A549 (cell line): Measurements from ENCODE around the gene ITCH. TPM values are rescaled to one million over a fixed set of nuclear protein-coding genes. Genes with fewer than 3 reads are reported as not detected.

Experiments used
- ATAC-seq, 2 experiments: fragments of 200-7000 bp in 1 of 2; fragments of >200 bp in 1 of 2; cut with Nextera tagmentation in 1 of 2; cut with Tn5 transposase in 1 of 2; 3 replicates each; pipeline versions ENCODE4 v1.8.0 to v1.9.1; 2018 to 2020; ENCODE audit warnings: mild to moderate bottlenecking in 1 of 2, moderate library complexity in 1 of 2
- CTCF ChIA-PET: fragments of 300-600 bp; sonication (Branson Sonifier 250); formaldehyde crosslinking; extraction: SDS; loops from one replicate; lab custom pipeline; 2021; ENCODE audit warnings: antibody characterized with exemption, inconsistent platforms; lab: Yijun Ruan, JAX
- POLR2A ChIA-PET: fragments of 350-600 bp; formaldehyde crosslinking; extraction: SDS; loops from one replicate; lab custom pipeline; 2021; ENCODE audit warnings: antibody characterized with exemption, inconsistent platforms; lab: Yijun Ruan, JAX
- DNase-seq, 2 experiments: peaks; one replicate each; pipeline versions ENCODE4 v3.0.0 to v3.0.0-alpha.2; 2011 to 2016; ENCODE audit warnings: low read depth in 1 of 2, low spot score in 1 of 2
- FAIRE-seq: peaks from 2 replicates; lab custom pipeline; 2011; peaks lifted over from hg19 to GRCh38; lab: Jason Lieb, UNC
- H3K27ac ChIP-seq, 2 experiments: fragments of >200 bp; sonication (Bioruptor Twin); formaldehyde crosslinking; 3 replicates each; pipeline ENCODE4 v1.5.1; 2016 to 2017
- H3K4me1 ChIP-seq: fragments of >200 bp; sonication (Bioruptor Twin); formaldehyde crosslinking; 3 replicates; pipeline ENCODE4 v1.6.1; 2016
- H3K4me2 ChIP-seq: fragments of >200 bp; sonication (Bioruptor Twin); formaldehyde crosslinking; 3 replicates; pipeline ENCODE4 v1.6.1; 2016
- H3K4me3 ChIP-seq: fragments of >200 bp; sonication (Bioruptor Twin); formaldehyde crosslinking; 3 replicates; pipeline ENCODE4 v1.5.1; 2016
- H3K9me3 ChIP-seq: fragments of >200 bp; sonication (Bioruptor Twin); formaldehyde crosslinking; 3 replicates; pipeline ENCODE4 v1.6.1; 2016
- CBX8 ChIP-seq: fragments of 200-600 bp; sonication (generic); IDR thresholded peaks from 2 replicates; pipeline ENCODE4 v1.6.1; 2016
- EHF ChIP-seq: fragments of 250-450 bp; sonication (Bioruptor Pico); IDR thresholded peaks from 2 replicates; pipeline ENCODE4 v1.5.0; 2020; ENCODE audit warnings: mild to moderate bottlenecking
- EHMT2 ChIP-seq: fragments of 200-600 bp; sonication (generic); IDR thresholded peaks from 2 replicates; pipeline ENCODE4 v1.6.1; 2016; ENCODE audit warnings: antibody characterized with exemption, low read depth, mild to moderate bottlenecking, moderate library complexity
- ESRRA ChIP-seq: fragments of 150-350 bp; IDR thresholded peaks from 2 replicates; pipeline ENCODE4 v1.6.1; 2014; ENCODE audit warnings: mild to moderate bottlenecking, low read length, borderline replicate concordance
- FOSB ChIP-seq: fragments of 250-450 bp; sonication (Bioruptor Pico); IDR thresholded peaks from 2 replicates; pipeline ENCODE4 v1.5.0; 2020; ENCODE audit warnings: mild to moderate bottlenecking, moderate library complexity
- FOSL2 ChIP-seq, 2 experiments: fragments of 450-650 bp in 1 of 2; fragments of >200 bp in 1 of 2; sonication (Bioruptor Twin) in 1 of 2; formaldehyde crosslinking; IDR thresholded peaks; 2 replicates each; pipeline versions ENCODE4 v1.5.0 to v1.6.1; 2016 to 2020; ENCODE audit warnings: mild to moderate bottlenecking in 1 of 2, moderate library complexity in 1 of 2
- FOXS1 ChIP-seq: fragments of 250-450 bp; sonication (Bioruptor Pico); IDR thresholded peaks from 2 replicates; pipeline ENCODE4 v1.5.0; 2020; ENCODE audit warnings: mild to moderate bottlenecking, moderate library complexity
- HES2 ChIP-seq: fragments of >200 bp; sonication (Bioruptor Twin); formaldehyde crosslinking; IDR thresholded peaks from 2 replicates; pipeline ENCODE4 v1.6.1; 2016
- HOXA7 ChIP-seq: fragments of 250-450 bp; sonication (Bioruptor Pico); IDR thresholded peaks from 2 replicates; pipeline ENCODE4 v1.5.0; 2020; ENCODE audit warnings: mild to moderate bottlenecking, moderate library complexity
- HOXB5 ChIP-seq: fragments of 250-450 bp; sonication (Bioruptor Pico); IDR thresholded peaks from 2 replicates; pipeline ENCODE4 v1.5.0; 2020; ENCODE audit warnings: mild to moderate bottlenecking, moderate library complexity
- MAZ ChIP-seq: fragments of 150-350 bp; IDR thresholded peaks from 2 replicates; pipeline ENCODE4 v1.6.1; 2014; ENCODE audit warnings: antibody characterized with exemption, low read depth, low read length, borderline replicate concordance
- MYC ChIP-seq: IDR thresholded peaks from 2 replicates; pipeline ENCODE4 v1.6.1; 2012; ENCODE audit warnings: mild to moderate bottlenecking, inconsistent platforms, low read length, improper control_type of control experiment, borderline replicate concordance
- POLR2A ChIP-seq: IDR thresholded peaks from 2 replicates; pipeline ENCODE4 v1.6.1; 2012; ENCODE audit warnings: mild to moderate bottlenecking, low read length
- RARB ChIP-seq: fragments of 250-450 bp; sonication (Bioruptor Pico); IDR thresholded peaks from 2 replicates; pipeline ENCODE4 v1.8.0; 2021; ENCODE audit warnings: mild to moderate bottlenecking, moderate library complexity
- RFX5 ChIP-seq: fragments of 450-650 bp; IDR thresholded peaks from 2 replicates; pipeline ENCODE4 v1.7.1; 2014; ENCODE audit warnings: antibody characterized with exemption, mild to moderate bottlenecking, moderate library complexity
- RNF2 ChIP-seq: fragments of 200-600 bp; sonication (generic); IDR thresholded peaks from 2 replicates; pipeline ENCODE4 v1.6.1; 2016; ENCODE audit warnings: low read depth, mild to moderate bottlenecking, antibody characterized with exemption, moderate library complexity, borderline replicate concordance
- SREBF2 ChIP-seq: fragments of 450-650 bp; IDR thresholded peaks from 2 replicates; pipeline ENCODE4 v1.6.1; 2014; ENCODE audit warnings: mild to moderate bottlenecking, moderate library complexity
- USF2 ChIP-seq: fragments of 450-650 bp; IDR thresholded peaks from 2 replicates; pipeline ENCODE4 v1.6.1; 2014; ENCODE audit warnings: antibody characterized with exemption
- ZC3H11A ChIP-seq: fragments of 450-650 bp; IDR thresholded peaks from 2 replicates; pipeline ENCODE4 v1.6.1; 2014; ENCODE audit warnings: antibody characterized with exemption, mild to moderate bottlenecking
- ZFP36 ChIP-seq: fragments of 450-650 bp; IDR thresholded peaks from 2 replicates; pipeline ENCODE4 v1.6.1; 2014; ENCODE audit warnings: borderline replicate concordance; ENCODE audit not compliant: partially characterized antibody
- ZSCAN20 ChIP-seq: fragments of 250-450 bp; sonication (Bioruptor Pico); IDR thresholded peaks from 2 replicates; pipeline ENCODE4 v1.8.0; 2022; ENCODE audit warnings: mild to moderate bottlenecking, moderate library complexity
- WGBS: methylation state at CpG from one replicate; pipeline ENCODE4 v1.1.6; 2017; ENCODE audit errors: missing lambda C conversion rate; 5-methylcytosine and 5-hydroxymethylcytosine counted together
- polyA plus RNA-seq, 4 experiments: library from polyadenylated mRNA; depleted of rRNA in 3 of 4; stranded (reverse); fragments of >200 nt; fragmentation: RNase III in 1 of 4; extraction: RNeasy Plus Mini Kit Qiagen cat#74134 plus additional on column Dnase treatment in 1 of 4; gene quantifications; 2 replicates in 3 of 4; 3 replicates in 1 of 4; pipeline ENCODE4 v1.2.3, GENCODE V29; 2011 to 2017

Gene ITCH
- polyA plus RNA-seq, 2 of the 4 experiments (the other 2 are of a cell fraction), result 23.9 to 24.4 TPM

- TF ChIP-seq EHMT2, result no peak
- TF ChIP-seq FOSB, result no peak
- peak; percentile 70; the same call in 1 of the 2 replicates for TF ChIP-seq RFX5
Measured at GRCh38 chr20:34558320-34559218, 195.5 kb downstream of the ITCH start, which contains the start of gene MAP1LC3A (continued).

GRCh38 chr20:34559311-34560140 lies 196.5 kb downstream of the ITCH start:
- H3K9me3 ChIP-seq, result no peaks in the 10 kb centered on the region
- peak overlapping the region; percentile 77 for H3K4me2 ChIP-seq
- CTCF ChIA-PET, result interaction anchor here (0.6 to 1.8 kb wide), 7 partner anchors 8 to 148 kb away, joined by 3 to 5 read pairs (median 4); no protein-coding TSS in a partner anchor
- POLR2A ChIA-PET, result interaction anchor here (1.1 to 1.2 kb wide), 2 partner anchors 33 to 61 kb away, joined by 3 to 4 read pairs; no protein-coding TSS in a partner anchor
- TF ChIP-seq MAZ, result no peak
- TF ChIP-seq HOXB5 (CRISPR knock-in tag), result no peak
- no peak for TF ChIP-seq ZC3H11A
- no peak for TF ChIP-seq HES2
- TF ChIP-seq USF2, result no peak
- WGBS, result 93% methylated on average over 30 of the region's 43 CpGs
- peaks cover 11% of the 10 kb centered on the region; the same call in 2 of the 3 replicates for H3K4me1 ChIP-seq
- ATAC-seq, result no peak
- DNase-seq, result no peak
- H3K4me3 ChIP-seq, result peak overlapping the region; percentile 67
- FAIRE-seq, result no peak
- H3K27ac ChIP-seq, result peak overlapping the region in 1 of 2 experiments; percentile 93; a peak in 3 of 6 replicates

GRCh38 chr20:34560141-34560523 lies 197.1 kb downstream of the ITCH start:
- Histone ChIP-seq H3K27ac (no peak overlapping the region), H3K4me1 (peaks cover 11% of the 10 kb centered on the region; the same call in 2 of the 3 replicates), H3K4me2 (no peak overlapping the region), H3K4me3 (no peak overlapping the region), H3K9me3 (no peaks in the 10 kb centered on the region)
- DNase-seq (no peak), FAIRE-seq (no peak), ATAC-seq (no peak)
- TF ChIP-seq RNF2 (no peak), MAZ (no peak), ESRRA (no peak), HOXA7 (CRISPR knock-in tag) (no peak), EHF (CRISPR knock-in tag) (no peak), ZFP36 (no peak), FOSB (no peak), ZSCAN20 (CRISPR knock-in tag) (no peak), POLR2A (no peak), HES2 (no peak), CBX8 (no peak), MYC (no peak), FOSL2 (IDR thresholded peaks at IDR 0.05) (no peak), FOSL2 (CRISPR knock-in tag; IDR thresholded peaks at IDR 0.05) (no peak), RARB (CRISPR knock-in tag) (no peak), FOXS1 (no peak), SREBF2 (no peak)
- POLR2A ChIA-PET, result no interaction called here
- WGBS, result 88% methylated on average over 6 of the region's 12 CpGs
- CTCF ChIA-PET, result interaction anchor here (0.8 to 1.9 kb wide), 3 partner anchors 9 to 22 kb away, joined by 3 to 5 read pairs (median 4); no protein-coding TSS in a partner anchor
